IPS-18c (cell line): ENCODE data around the gene ETFDH.
"Not testable (repeated sequence)": the region's sequence is repeated elsewhere in the genome, so short reads cannot be mapped to it uniquely, and the experiment has no call there.

Source experiments
- H3K4me3 ChIP-seq: 2 replicates; pipeline ENCODE4 v1.7.0; 2013; ENCODE audit warnings: low read depth, mild to moderate bottlenecking, low read length, moderate library complexity; ENCODE audit not compliant: insufficient read depth
- H3K9me3 ChIP-seq: one replicate; pipeline ENCODE4 v1.6.1; 2013; ENCODE audit warnings: mild to moderate bottlenecking, low read length, moderate library complexity; ENCODE audit not compliant: control insufficient read depth, insufficient read depth

The ETFDH gene

DNA sequence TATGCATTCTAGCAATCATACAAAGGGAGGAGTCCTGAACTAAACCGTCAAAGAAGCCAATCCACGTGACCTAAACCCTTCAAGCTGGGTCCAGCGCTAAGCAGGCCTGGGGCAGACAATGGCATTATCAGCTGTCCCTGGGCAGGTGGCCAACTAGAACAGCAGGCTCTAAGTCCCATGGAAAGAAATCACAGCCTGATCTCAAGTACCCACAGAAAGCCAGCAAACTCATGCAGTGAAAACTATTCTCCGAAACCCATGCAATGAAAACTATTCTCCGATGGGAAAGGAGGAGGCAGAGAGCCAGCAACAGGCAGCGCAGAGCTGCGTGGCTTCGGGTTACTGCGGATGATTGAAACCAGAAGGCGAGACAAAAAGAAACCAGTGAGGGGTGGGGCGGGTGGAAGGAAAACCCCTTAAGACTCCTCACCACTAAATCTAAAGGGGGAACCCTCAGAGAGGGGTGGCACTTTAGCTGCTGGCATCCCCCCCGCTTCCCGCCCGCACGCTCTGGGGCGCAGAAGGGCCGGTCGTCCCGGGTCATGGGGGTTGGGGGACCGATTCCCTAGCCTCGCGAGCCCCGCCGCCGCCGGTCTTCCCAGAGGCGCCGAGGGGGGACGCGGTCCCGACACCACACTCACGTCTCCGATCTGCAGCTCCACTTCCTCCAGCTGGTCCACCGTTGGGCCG lies 976 bp upstream of the ETFDH start:
- Histone ChIP-seq H3K4me3 (peak overlapping the region; percentile 81), H3K9me3 (no peaks in the 10 kb centered on the region)

DNA sequence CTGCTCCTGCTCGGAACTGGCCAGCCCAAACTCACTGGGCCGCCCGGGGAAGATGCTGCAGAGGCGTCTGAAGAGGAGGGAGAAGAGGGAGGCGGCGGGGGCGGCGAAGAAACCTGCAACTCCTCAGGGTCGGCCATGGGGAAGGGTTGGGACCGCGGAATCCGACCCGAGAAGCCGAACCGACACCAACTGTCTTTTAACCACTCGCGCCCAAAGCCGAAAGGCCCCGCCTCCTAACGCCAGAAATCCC lies 506 bp upstream of the ETFDH start, which contains the start of gene C4orf46:
Gene C4orf46, minus strand, starts transcription at position 223 of the 250 bp plus-strand sequence. Its CDS starts 86 bp downstream, at position 137.
- no peaks in the 10 kb centered on the region for H3K9me3 ChIP-seq
- H3K4me3 ChIP-seq, result peak within 1 kb of the TSS; percentile 81

DNA sequence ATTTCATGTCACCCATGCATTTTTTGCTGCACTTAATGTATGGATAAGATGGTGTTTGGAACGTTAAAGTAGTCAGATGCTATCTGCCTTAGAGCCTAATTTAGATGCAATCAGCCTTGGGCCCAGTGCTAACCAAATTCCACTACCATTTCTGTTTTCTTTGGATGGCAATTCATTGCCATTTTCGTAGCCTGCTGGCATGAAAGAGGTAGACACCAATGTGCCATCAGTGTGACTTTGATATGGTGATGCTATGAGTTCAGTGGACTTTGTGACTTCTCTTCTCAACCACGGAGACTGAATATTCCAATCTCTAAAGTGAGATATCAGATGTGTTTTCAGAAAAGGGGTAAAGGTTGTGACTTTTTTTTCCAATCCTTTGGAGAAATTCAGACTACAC lies 1.5 kb downstream of the ETFDH start:
- Histone ChIP-seq H3K4me3 (no peak overlapping the region), H3K9me3 (no peaks in the 10 kb centered on the region)

DNA sequence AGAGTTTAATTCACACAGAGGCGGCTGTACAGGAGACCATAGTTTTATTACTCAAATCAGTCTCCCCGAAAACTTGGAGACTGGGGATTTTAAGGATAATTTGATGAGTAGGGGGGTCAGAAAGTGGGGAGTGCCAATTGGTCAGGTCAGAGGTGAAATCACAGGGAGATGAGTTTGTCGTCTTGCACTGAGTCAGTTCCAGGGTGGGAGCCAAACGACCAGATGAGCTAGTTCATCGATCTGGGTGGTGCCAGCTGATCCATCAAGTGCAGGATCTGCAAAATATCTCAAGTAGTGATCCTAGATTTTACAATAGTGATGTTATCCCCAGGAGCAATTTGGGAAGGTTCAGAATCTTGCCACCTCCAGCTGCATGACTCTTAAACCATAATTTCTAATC lies 4.0 kb downstream of the ETFDH start:
- no peak overlapping the region for H3K4me3 ChIP-seq
- H3K9me3 ChIP-seq, result no peaks in the 10 kb centered on the region

DNA sequence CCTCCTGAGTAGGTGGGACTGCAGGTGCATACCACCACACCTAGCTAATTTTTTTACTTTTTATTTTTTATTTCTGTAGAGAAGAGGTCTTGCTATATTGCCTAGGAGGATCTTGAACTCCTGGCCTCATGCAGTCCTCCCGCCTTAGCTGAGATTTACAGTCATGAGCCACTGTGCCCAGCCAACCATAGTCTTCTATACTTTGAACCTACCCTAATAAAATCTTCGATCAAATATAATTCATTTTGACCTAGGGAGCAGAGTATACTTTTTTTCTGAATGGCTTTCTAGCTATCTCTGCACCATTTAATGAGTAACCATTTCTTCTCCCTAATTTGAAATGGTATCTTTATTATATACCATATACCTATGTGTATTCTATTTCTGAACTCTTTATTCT lies 6.7 kb downstream of the ETFDH start:
- H3K9me3 ChIP-seq, result no peaks in the 10 kb centered on the region

DNA sequence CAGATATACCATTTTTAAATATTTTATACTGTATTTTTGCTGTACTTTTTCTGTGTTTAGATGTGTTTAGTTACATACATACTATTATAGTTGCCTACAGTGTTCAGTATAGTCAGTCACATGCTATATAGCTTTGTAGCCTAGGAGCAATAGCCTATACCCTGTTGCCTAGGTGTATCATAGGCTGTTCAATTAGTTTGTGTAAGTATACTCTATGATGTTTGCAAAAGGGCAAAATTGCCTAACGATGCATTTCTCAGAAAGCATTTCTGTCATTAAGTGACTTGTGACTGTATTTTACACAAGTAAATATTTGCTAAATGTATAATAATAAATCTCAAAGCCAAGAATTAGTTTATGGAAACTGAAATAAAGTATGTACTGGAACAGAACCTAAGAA lies 9.5 kb downstream of the ETFDH start:
- no peaks in the 10 kb centered on the region for H3K9me3 ChIP-seq
- H3K4me3 ChIP-seq, result no peak overlapping the region

More for the DNA sequence above, 6.7 kb downstream of the ETFDH start:
- no peak overlapping the region for H3K4me3 ChIP-seq

DNA sequence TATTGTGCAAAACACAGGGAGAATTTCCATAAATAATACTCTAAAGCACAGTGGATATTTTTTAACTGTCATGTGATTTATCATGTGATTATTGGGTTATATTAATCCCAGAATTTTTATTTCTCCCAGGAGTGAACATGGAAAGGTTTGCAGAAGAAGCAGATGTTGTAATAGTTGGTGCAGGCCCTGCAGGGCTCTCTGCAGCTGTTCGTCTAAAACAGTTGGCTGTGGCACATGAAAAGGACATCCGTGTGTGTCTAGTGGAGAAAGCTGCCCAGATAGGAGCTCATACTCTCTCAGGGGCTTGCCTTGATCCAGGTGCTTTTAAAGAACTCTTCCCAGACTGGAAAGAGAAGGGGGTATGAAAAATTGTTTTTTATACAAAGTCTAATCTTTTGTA lies 10.0 kb downstream of the ETFDH start:
- Histone ChIP-seq H3K4me3 (no peak overlapping the region), H3K9me3 (no peaks in the 10 kb centered on the region)

DNA sequence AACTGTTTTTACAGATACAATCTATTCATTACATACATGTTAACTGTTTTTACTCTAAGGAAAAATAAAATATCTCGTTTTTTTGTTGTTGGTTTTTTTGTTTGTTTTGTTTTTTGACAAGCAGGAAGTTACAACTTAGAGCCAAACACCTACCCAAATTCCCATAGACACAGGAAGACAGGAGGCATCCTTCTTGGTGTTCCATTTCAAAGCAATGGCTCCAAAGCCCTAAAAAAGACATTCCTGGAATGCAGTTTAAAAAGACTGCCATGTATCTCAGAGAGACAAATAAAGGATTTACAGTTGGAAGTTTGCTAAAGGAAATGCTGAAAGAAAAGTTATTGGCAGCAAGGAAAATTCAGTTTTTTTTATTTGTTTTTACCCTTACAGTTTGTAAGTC lies 16.7 kb downstream of the ETFDH start:
- H3K9me3 ChIP-seq, result no peaks in the 10 kb centered on the region
- no peak overlapping the region for H3K4me3 ChIP-seq

DNA sequence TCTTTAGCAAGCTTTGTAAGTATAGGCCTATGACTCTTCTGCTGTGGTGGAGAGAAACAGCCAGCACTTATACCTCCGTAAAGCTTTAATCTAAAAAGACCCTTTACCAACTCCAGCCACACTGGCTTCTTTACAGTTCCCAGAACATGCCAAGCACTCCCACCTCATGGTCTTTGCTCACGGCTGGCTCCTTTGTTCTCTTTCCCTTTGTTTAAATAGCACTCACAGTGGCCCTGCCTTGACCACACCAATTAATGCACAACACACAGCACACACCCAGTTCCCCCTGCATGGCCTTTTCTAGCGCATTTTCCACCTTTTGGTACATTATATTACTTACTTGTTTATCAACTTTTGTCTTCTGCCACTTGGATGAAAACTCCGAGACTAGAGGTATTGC lies 32.2 kb downstream of the ETFDH start:
- H3K4me3 ChIP-seq, result no peak overlapping the region
- H3K9me3 ChIP-seq, result no peaks in the 10 kb centered on the region

DNA sequence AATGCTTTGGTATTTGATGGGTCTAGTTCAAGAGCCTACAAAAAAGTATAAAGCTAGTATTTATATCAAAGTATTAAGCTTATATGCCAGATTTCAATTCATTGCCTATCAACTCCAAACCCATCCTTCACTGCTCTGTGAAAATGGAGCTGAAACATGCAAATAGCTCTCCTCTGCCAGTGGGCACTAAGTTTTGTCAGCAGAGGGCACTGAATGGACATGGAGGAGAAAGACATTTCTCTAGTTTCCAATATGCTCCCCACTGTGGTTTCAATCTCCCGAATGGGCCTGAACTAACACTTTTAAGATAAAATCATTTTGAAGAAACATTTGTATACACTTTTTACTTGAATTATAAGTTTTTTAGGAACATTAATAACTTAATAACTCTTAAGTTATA lies 38.7 kb downstream of the ETFDH start:
- H3K9me3 ChIP-seq, result no peaks in the 10 kb centered on the region
- H3K4me3 ChIP-seq, result no peak overlapping the region

DNA sequence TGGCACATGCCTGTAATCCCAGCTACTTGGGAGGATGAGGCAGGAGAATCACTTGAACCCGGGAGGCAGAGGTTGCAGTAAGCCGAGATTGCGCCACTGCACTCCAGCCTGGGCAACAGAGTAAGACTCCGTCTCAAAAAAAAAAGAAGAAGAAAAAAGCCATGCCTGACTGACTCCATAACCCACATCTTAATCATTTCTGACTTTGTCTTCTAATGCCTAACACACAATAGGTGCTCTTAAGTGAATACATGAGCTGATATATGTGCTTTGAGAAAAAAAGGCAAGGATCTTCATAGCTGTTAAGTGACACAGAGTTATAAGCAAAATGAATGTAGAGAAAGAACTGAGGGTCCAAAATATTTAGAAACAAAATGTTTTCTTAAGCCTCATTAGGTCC lies 40.5 kb downstream of the ETFDH start:
- H3K9me3 ChIP-seq, result not testable (repeated sequence)

DNA sequence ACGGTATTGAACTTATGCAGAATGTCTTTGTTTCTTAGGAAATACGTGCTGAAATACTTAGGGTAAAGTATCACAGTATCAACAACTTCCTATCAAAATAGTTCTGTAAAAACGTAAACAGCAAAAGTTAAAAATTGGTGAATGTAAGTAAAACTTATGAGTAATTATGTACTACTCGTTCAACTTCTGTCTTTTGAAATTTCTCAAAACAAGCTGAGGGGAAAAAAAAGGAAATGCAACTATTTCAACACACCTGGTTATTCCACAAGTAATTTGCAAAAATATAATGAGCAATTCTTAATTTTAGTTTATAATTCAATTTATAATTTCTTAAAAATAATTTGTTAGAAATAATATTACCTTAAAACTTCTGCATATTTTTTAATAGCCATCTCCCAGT lies 42.8 kb downstream of the ETFDH start:
- Histone ChIP-seq H3K4me3 (no peak overlapping the region), H3K9me3 (no peaks in the 10 kb centered on the region)

More for the DNA sequence above, 40.5 kb downstream of the ETFDH start:
- H3K4me3 ChIP-seq, result not testable (repeated sequence)

DNA sequence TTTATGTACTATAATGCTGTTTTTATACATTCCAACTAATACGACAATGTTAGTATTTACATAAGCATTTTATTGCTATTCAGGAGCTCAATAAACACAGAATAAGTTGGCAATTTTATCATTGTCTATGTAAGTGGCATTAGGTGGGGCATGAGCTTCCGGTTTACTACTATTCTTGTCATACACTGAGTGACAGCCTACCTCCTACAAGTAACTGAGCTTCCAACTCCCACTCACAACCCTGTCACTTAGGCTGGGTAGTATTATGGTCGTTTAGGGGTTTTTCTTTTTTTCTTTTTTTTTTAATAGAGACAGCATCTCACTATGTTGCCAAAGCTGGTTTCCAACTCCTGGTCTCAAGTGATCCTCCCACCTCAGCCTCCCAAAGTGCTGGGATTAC lies 43.7 kb downstream of the ETFDH start:
- Histone ChIP-seq H3K9me3 (no peaks in the 10 kb centered on the region), H3K4me3 (no peak overlapping the region)

DNA sequence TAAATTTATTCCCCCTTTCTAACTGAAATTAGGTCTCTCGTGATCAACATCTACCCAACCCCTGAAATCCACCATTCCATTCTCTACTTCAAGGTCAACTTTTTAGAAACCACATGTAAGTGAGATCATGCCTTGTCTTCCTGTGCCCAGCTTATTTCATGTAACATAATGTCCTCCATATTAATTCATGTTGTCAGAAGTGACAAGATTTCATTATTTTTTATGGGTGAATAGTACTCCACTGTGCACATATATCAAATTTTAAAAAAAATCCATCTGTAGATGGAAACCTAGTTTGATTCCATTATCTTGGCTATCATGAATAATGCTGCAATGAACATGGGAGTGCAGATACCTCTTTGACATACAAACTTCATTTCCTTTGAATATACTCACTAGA lies 49.6 kb downstream of the ETFDH start:
- Histone ChIP-seq H3K9me3 (no peaks in the 10 kb centered on the region), H3K4me3 (no peak overlapping the region)

DNA sequence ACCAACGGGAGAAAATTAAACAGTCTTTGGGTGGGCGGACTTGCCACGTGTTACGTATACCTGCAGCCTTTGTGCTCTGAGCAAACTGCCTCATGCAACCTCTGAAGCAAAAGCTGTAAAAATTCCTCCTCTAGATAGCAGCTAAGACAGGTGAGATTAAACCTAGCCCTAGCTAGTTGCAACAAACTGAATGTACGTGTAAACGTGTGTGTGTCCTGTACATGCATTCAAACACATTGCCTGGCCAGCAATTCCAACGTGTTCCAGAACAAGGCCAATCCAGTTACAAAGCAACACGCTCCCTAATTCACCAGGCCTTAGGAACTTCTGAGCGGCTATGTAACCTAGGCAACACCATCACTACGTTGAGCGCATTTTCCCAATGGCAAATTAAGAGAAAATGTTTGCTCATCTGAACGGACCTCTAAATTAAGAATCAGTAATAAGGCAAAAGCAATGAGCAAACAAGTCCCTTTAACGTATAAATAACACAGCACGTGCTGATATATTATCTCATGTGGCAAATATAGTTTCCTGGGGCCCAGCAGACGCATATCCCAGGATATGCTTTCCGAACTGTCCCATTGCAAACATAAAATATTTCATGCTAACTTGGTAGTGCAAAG lies 50.3 kb downstream of the ETFDH start:
- peak overlapping the region; percentile 86 for H3K4me3 ChIP-seq
- no peaks in the 10 kb centered on the region for H3K9me3 ChIP-seq

DNA sequence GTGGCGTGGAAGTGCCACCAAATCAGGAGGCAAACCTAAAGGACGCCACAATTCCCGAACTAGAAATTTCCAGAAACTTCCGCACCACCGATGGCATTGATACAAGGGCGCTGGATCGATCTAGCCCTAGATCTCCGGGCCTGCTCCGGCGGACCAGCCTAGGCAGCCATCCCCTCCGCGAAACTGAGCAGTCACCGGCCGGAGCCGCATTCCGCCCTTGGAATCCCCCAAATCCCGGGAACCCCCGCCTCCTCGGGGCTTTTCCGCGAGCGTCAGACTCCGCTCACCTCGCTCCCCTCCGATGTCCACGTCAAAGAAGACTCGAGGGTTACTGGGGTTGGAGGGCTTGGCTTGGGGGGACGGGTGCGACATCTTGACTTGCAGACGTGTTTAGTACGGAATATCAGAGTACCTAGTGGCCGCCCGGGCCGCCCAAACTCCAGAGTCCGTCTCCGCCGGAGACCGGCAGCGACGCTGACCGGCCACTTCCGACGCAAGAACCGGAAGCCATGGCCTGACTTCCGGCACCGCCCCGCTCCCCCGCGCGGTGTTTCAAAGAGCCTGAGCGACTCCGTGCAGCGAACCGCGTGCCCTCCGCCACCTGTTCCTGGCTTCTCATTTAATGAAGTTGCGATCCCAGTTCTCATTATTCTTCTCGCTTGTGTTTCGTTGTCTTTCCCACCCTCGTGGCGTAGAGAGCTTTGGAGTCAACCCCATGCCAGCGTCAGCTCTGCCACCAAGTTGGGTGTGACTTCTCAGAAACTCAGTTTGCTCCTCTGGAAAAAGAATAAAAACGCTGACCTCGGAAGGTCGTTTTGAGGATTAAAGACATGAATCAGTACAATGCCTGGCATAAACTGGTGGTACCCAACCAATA lies 51.1 kb downstream of the ETFDH start, which contains the start of gene PPID:
Gene PPID, minus strand, starts transcription at position 480 of the 877 bp plus-strand sequence. Its CDS starts 108 bp downstream, at position 372.
- peak within 1 kb of the TSS; percentile 86 for H3K4me3 ChIP-seq

DNA sequence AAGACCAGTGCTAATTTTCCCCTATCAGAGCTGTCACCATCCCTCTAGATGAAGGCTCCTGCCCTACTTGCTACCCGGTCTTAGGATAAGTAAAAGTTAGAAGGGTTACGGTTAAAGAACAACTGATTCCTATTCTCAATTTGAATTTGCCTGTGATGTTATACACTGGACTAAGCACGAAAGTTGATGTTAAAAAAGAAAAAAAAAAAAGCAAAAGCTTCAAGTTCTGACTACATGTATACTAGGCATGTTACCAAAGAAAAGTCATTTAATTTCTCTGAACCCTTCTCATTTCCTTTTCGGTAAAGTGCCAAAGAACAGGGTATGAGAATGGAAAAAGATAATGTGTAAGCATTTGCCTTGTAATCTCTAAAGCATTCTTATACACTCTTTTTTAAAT lies 52.5 kb downstream of the ETFDH start:
- no peak overlapping the region for H3K4me3 ChIP-seq
- no peaks in the 10 kb centered on the region for H3K9me3 ChIP-seq

More for the DNA sequence above, 51.1 kb downstream of the ETFDH start, which contains the start of gene PPID:
- H3K9me3 ChIP-seq, result no peaks in the 10 kb centered on the region

DNA sequence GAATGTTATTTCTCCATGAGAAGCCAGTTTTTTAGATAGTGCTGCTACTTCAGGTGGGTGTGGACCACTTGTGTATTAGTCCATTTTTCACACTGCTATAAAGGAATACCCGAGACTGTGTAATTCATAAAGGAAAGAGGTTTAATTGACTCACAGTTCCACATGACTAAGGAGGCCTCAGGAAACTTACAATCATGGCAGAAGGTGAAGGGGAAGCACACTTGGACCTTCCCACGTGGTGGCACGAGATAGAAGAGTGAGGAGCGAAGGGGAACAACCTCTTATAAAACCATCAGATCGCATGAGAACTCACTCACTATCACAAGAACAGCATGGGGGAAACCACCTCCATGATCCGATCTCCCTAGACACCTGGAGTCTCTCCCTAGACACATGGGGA lies 54.5 kb downstream of the ETFDH start:
- Histone ChIP-seq H3K9me3 (no peaks in the 10 kb centered on the region), H3K4me3 (no peak overlapping the region)
